ENCODE results near the gene HEYL.

The HEYL gene

DNA sequence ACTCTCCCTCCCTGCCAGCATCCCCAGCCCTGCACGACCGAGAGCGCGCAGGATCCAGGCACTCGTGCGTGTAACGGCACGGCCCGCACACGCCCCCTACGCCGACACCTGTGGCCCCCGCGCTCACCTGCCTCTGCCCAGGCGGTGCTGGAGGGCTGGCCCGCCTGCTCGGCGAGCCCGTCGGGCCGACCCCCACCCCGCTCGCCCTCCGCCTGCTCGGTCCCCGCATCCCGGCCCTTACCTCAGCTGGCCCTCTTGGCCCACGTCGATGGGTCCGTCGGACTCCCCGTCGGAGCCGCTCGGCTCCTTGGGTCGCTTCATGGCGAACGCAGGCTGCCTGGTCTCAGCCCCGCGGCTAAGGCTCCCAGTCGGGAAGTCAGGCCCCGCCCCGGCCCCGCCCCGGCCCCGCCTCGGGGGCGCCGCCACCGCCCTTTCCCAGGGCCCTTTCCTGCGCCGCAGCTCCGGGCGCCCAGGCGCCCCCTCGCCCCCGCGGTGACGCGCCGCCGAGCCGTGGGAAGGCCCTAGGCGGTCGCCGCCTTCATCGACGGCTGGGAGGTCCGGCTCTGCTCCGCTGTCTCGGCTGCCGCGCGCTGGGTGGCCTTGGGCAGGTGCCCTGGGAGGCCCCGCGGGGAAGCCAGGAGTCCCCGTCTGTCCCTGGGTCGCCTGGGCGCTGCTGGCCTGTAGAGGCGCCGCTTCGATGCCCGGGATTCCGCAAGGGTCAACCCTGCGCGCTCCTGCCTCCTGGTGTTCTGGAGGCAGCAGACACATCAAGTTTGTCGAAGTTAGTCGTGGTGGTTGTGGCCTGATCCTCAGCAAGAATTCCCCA, at the start of gene HEYL:
Gene HEYL, minus strand, starts transcription at position 339 of the 826 bp plus-strand sequence. Its CDS starts 18 bp downstream, at position 321.
- peak; percentile 36 to 67 for DNase-seq (ENCODE audit: low read depth in 1 of 2, low spot score in 1 of 2)

DNA sequence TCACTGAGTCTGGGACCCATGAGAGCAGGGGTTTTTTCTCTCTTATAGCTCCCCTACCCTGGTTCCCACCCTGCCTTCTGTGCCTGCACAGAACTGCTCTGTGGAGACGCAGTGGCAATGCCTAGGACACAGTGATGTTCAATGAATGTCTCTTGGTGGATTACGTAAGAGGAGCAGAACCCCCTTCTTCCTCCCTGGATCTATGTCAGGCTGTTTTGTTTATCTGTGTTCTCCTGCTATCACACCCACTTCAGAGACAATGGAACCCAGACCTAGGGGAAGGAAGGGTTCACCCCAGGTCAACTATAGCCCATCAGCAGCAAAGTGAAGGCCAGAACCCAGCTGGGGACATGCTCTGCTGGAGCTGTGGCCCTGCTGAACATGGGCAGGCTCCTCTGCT, 49.8 kb upstream of the HEYL start:
- no peak for DNase-seq (ENCODE audit: low read depth in 1 of 2, low spot score in 1 of 2)

- no peak for DNase-seq (ENCODE audit: low read depth in 1 of 2, low spot score in 1 of 2)
Observed at GRCh38 chr1:39688706-39689105, 49.3 kb upstream of the HEYL start.

DNA sequence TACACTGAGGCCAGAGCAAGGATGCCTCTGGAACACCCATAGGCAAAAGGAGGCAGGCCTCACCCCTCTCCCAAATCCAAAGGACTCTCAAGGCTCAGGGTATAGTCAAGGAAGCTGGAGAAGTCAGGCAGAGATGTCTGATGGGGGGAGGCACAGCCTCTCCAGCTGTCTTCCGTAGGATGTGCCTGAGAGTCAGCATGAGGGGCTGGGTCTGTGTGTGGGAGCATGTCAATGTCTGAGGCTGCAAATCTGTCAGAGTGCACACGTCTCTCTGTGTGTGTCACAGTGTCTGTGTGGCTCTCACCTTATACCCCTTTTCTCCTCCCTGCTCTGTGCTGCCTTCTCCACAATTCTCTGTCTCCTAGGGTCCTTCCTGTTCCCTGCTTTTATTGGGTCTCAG, 47.8 kb upstream of the HEYL start:
- DNase-seq (ENCODE audit: low read depth in 1 of 2, low spot score in 1 of 2), result no peak

GRCh38 chr1:39685071-39685470, 45.6 kb upstream of the HEYL start:
- no peak for DNase-seq (ENCODE audit: low read depth in 1 of 2, low spot score in 1 of 2)

DNA sequence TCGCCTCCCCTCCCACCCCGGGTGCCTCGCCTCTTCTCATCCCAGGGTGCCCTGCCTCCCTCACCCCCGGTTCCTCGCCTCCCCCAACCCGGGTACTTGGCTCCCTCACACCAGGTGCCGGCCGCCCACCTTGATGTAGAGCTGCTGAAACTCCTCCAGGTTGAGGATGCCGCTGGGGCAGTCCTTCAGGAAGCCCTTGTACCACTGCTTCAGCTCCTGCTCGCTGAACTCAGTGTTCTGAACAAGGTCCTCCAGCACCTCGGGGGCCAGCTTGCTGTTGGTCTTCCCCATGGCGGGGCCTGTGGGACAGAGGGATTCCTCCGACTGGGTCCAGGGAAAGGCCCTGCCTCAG, 44.8 kb upstream of the HEYL start:
- DNase-seq (ENCODE audit: low read depth in 1 of 2, low spot score in 1 of 2), result no peak

GRCh38 chr1:39683591-39684312, 44.3 kb upstream of the HEYL start:
- no peak for DNase-seq (ENCODE audit: low read depth in 1 of 2, low spot score in 1 of 2)

GRCh38 chr1:39681999-39682398, 42.6 kb upstream of the HEYL start:
- no peak for DNase-seq (ENCODE audit: low read depth in 1 of 2, low spot score in 1 of 2)

DNA sequence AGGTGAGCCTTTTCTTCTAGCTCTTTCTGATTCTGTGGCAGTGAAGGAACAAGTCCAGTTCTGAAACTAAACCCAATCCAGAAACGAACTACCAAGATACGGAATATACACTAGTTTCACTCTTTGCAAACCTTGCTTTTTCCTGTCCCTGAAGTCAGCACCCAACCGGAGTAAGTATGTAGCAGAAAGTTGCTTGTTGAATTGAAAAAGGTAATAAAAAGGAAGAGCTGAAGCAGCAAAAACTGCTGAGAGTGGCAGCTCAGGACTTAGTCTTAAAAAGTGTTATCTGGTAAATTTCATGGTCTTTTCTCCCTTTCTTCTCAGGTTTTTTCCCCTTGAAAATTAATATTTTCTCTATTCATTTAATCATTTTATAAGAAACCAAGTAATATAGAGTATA, 41.9 kb upstream of the HEYL start:
- no peak for DNase-seq (ENCODE audit: low read depth in 1 of 2, low spot score in 1 of 2)

- DNase-seq (ENCODE audit: low read depth in 1 of 2, low spot score in 1 of 2), result no peak
Observed at GRCh38 chr1:39680751-39681150, 41.3 kb upstream of the HEYL start.

GRCh38 chr1:39679821-39680220, 40.4 kb upstream of the HEYL start:
- DNase-seq (ENCODE audit: low read depth in 1 of 2, low spot score in 1 of 2), result no peak

- no peak for DNase-seq (ENCODE audit: low read depth in 1 of 2, low spot score in 1 of 2)
Observed at GRCh38 chr1:39678889-39679288, 39.4 kb upstream of the HEYL start.

DNA sequence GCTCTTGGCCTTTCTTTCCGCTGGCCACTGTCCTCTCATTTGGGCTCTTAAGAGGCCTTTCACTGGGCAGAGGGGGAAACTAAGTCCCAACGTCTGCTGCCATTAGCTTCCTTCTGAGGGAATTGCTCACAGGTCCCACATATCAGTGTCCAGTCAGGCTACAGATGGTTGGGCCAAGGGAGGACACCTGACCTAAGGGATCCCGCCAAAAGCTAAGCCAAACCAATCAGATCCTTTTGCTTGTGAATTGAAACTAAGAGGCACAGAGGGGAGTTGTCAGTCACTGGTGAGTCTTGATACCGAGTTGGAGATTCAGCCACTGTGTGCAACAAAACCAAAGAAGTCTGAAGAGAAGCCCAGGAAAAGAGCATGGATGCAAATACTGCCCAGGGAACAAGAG, 38.2 kb upstream of the HEYL start:
- DNase-seq (ENCODE audit: low read depth in 1 of 2, low spot score in 1 of 2), result no peak

GRCh38 chr1:39676948-39677548, 37.6 kb upstream of the HEYL start:
- no peak for DNase-seq (ENCODE audit: low read depth in 1 of 2, low spot score in 1 of 2)

- DNase-seq (ENCODE audit: low read depth in 1 of 2, low spot score in 1 of 2), result no peak
Observed at GRCh38 chr1:39675220-39675619, 35.8 kb upstream of the HEYL start.

DNA sequence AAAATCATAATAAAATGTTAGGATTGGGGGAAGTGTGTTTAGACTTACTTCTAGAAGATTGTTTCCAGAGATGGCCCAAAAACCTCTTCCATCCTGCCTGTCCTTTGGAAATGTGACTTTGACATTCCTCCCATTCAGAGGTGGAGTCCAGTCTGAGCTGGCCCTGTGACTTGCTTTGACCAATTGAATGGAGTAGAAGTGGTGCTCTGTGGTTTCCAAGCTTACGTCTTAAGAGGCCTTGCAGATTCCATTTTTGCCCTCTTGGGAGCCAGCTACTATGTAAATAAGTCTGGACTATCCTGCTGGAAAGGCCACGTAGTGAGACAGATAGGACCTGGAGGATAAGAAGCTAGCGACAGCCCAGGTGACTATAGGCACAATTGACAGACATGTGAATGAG, 33.8 kb upstream of the HEYL start:
- no peak for DNase-seq (ENCODE audit: low read depth in 1 of 2, low spot score in 1 of 2)

DNA sequence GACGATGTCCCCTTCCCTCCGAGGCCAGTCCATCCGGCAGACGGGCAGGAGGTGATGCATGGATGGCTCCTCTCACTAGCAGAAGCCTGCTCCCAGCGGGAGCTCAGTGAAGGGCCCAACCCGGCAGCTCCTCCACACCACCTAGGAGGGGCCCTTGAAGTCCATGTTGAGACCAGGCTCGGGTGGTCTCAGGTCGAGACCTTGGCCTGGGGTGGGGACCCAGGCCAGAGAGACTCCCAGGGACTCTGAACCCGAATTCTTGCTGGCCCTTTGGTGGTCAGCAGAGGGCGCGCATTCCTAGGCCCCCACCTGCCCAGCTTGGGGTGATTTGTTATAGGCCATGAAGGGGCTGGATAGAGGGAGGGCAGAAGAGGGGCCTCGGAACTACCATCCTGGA, 33.1 kb upstream of the HEYL start:
- DNase-seq (ENCODE audit: low read depth in 1 of 2, low spot score in 1 of 2), result no peak

DNA sequence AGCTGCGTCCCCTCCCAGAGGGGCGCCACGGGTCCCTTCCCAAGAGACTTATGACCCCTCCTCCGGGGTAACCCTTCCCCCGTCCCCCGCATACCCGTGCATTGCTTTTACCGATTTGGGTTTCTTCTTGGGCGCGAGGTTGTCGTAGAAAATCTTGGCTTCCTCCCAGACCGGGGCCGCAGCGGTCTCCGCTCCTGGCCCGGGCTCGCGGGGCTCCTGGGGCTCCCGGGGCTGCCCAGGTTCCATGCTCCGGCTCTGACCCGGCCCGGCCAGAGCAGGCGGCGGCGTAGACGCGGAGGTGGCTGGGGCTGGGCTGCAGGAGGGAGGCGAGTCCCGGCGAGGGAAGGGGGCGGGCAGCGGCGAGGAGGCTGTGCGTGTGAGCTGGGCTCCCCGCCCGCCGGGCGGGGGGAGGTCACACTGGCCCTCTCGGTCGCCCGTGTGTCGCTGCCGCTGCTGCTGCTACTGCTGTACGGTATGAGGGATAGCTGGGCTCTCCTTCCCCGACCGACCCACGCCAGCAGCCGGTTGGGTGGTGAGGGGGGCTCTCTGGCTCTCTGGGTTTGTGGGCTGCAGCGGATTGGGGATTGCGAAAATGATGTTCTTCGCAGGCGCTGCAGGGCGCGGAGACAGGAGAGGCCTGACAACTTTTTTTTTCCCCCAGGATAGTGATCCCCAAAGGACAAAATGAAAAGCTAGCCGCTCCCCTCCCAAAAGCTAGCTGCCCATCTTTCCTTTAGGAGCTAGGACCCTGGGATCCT, 32.5 kb upstream of the HEYL start, which contains the start of gene NT5C1A:
Gene NT5C1A, minus strand, starts transcription at position 315 of the 758 bp plus-strand sequence. Its CDS starts 69 bp downstream, at position 246.
- DNase-seq (ENCODE audit: low read depth in 1 of 2, low spot score in 1 of 2), result peak in 1 of 2 donors; percentile 28

GRCh38 chr1:39671433-39671792, 32.0 kb upstream of the HEYL start:
- no peak for DNase-seq (ENCODE audit: low read depth in 1 of 2, low spot score in 1 of 2)

DNA sequence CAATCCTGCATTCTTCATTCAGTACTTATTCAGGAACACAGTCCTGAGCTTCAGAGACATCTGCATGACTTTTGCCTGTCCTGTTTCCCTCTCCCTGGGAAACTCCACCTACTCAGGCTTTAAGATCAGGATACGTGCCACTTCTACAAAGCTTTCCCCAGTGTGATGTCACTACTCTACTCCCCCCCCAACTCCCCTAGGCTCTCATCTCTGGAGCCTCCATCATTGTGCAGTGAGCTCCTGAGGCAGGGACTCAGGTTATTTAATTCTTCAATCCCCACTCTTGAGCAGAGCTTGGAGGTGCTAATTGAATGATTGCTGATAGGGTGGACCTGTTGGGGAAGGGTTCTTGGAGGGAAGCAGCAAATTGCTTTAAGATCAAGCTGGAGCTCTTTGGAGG, 31.2 kb upstream of the HEYL start:
- no peak for DNase-seq (ENCODE audit: low read depth in 1 of 2, low spot score in 1 of 2)

DNA sequence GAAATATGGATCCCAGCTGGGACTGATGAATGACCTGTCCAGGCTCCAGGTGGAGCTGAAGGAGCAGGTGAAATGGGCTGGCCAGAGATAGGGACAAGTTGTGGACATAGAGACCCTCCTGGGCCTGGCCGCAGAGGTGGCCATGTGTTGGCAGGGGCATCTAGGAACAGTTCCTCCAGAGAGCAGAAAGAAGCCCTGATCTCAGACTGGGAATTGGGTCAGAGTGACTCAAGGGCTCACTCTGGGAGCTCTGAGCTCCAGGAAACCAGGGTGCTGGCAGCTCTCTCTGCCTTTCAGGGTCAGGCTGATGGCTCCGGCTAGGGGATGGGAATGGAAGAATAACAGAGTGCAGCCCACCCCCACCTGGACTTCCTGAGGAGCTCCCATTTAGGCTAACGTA, 29.5 kb upstream of the HEYL start:
- no peak for DNase-seq (ENCODE audit: low read depth in 1 of 2, low spot score in 1 of 2)
